Omental fat pad (tissue), 4 donors: ENCODE results near the gene KHDC4. TPM values are rescaled to one million over a fixed set of nuclear protein-coding genes. Genes with fewer than 3 reads are reported as not detected.

ENCODE experiments used
- ATAC-seq: fragments of 150-250 bp; one replicate; pipeline ENCODE4 v1.9.1; 2016; ENCODE audit warnings: mild to moderate bottlenecking, moderate library complexity; ENCODE audit not compliant: low FRiP score
- DNase-seq: peaks from one replicate; pipeline ENCODE4 v3.0.0-alpha.2; 2019; ENCODE audit warnings: low spot score
- CTCF ChIP-seq, 3 donors: fragments of 450-650 bp; IDR thresholded peaks; one replicate each; pipeline ENCODE4 v1.5.1; 2016 to 2017; ENCODE audit warnings: antibody characterized with exemption in 3 of 3, mild to moderate bottlenecking in 3 of 3, moderate library complexity in 2 of 3
- total RNA-seq, 4 donors: library from RNA; depleted of rRNA; stranded (reverse); fragments of >200 nt; gene quantifications; one replicate each; pipeline ENCODE4 v1.1.0, GENCODE V29; 2016

KHDC4 gene
- total RNA-seq, 4 donors from 2014 or later: 28.8 to 54.2 (median 42.7) TPM

DNA sequence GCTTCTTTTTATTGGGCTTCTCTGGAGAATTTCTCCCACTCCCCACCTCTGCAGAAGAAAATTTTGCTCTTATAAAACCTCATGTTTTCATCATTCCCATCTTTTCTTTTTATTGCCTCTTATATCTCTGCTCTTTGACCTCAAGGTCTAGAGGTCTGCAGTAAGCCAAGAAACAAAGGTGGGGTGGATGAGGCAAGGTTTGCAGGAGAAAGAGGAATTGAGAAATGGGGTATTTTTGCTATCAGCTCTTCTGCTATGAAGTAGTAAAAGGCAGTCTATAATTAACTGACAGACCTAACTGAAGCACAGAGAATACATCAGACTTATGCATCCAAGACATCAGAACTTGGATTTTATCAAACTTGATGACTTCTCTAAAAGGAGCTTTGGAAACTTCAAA is 52.0 kb downstream of the KHDC4 start:
- no peak for DNase-seq
- no peak for ATAC-seq
- TF ChIP-seq CTCF (IDR thresholded peaks at IDR 0.05): no peak

DNA sequence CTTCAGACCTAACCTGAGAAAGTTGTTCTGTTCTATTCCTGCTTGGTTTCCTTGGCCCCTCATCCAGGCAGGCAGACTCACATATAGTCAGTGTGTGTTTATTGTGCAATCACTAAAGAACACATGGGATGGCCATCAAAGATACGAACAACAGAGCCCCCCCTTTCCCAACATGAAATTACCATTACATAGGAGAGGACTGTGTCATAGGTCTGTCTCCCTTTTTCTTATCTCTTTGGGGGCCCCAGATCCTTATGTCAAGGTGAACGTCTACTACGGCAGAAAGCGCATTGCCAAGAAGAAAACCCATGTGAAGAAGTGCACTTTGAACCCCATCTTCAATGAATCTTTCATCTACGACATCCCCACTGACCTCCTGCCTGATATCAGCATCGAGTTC is 53.3 kb downstream of the KHDC4 start:
- no peak for ATAC-seq
- DNase-seq: no peak
- TF ChIP-seq CTCF (IDR thresholded peaks at IDR 0.05): no peak

GRCh38 chr1:155880251-155880650 is 54.0 kb downstream of the KHDC4 start:
- no peak for ATAC-seq
- no peak for DNase-seq
- TF ChIP-seq CTCF (IDR thresholded peaks at IDR 0.05): no peak

- ATAC-seq (no peak), DNase-seq (no peak)
- no peak for TF ChIP-seq CTCF (IDR thresholded peaks at IDR 0.05)
Measured at GRCh38 chr1:155877945-155878344, 56.3 kb downstream of the KHDC4 start.

- no peak for DNase-seq
- ATAC-seq: peak; percentile 86
Measured at GRCh38 chr1:155873860-155874259, 60.4 kb downstream of the KHDC4 start.

GRCh38 chr1:155872527-155872926 is 61.7 kb downstream of the KHDC4 start:
- no peak for DNase-seq
- no peak for ATAC-seq
- TF ChIP-seq CTCF (IDR thresholded peaks at IDR 0.05): no peak

More at GRCh38 chr1:155873860-155874259, 60.4 kb downstream of the KHDC4 start:
- TF ChIP-seq CTCF (IDR thresholded peaks at IDR 0.05): no peak

GRCh38 chr1:155871390-155871789 is 62.8 kb downstream of the KHDC4 start:
- ATAC-seq (no peak), DNase-seq (no peak)
- TF ChIP-seq CTCF (IDR thresholded peaks at IDR 0.05): no peak
